Measurements from ENCODE around the gene RIN3.
"Not testable (repeated sequence)": the region's sequence is repeated elsewhere in the genome, so short reads cannot be mapped to it uniquely, and the experiment has no call there.

The RIN3 gene

GRCh38 chr14:92531106-92531873 is 17.7 kb downstream of the RIN3 start:
- peak; percentile 61 for DNase-seq

- DNase-seq = no peak
These were observed 19.0 kb downstream of the RIN3 start for GRCh38 chr14:92532490-92533163.

DNA sequence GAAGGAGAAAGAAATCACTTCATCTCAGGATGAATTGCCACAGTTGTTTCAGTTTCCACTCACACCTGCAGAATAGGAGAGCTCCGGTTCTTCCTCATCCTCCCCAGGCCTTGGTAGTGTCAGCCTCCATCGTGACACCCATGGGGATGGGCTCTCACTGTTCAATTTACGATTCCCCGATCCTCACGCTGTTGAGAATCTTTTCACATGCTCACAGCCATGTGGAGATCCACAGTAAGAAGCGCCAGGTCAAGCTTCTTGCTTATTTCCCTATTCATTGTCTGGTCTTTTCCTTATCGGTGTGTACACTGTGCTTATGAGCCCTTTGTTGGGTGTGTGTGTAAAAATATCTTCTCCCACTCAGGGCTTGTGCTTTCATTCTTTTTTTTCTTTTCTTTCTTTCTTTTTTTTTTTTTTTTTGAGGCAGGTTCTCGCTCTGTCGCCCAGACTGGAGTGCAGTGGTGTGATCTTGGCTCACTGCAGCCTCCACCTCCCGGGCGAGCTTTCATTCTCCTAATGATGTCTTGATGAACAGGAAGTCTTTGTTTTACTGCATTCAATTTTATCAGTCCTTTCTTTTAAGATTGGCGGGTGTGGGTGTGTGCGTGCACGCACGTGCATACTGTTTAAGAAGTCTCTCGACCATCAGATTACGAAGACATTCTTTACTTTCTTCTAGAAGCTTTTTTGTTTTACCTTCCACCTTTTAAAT is 21.5 kb downstream of the RIN3 start:
- no peak for DNase-seq

- DNase-seq = not testable (repeated sequence)
These were observed 22.6 kb downstream of the RIN3 start for GRCh38 chr14:92536231-92536630.

DNA sequence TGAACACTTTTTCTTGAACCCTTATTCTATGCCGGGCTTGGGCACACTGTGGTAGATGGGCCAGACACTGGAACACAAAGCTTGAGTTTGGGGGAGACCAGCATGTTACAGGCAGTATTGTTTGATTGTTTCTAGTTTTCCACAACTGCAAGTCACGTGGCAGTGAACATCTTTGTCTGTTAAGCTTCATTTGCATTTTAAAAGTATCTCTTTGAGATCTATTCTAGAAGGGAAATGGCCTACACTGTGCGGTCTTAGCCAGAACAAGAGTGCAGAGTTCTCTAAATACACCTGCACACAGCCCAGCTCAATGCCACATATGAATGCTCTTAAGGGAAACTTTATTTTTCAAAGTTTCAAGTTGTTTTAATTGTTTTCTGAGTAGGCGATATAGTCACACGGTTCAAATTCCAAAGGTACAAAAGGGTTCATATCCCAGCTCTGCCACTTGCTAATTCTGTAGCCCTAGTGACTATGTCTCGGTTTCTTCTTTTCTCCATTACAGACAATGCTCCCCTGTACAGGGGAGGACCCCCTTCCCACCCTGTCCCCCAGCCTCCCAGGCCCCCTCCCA is 24.9 kb downstream of the RIN3 start:
- no peak for DNase-seq

- no peak for DNase-seq
These were observed 25.8 kb downstream of the RIN3 start for GRCh38 chr14:92539419-92539818.

- DNase-seq = no peak
These were observed 26.3 kb downstream of the RIN3 start for GRCh38 chr14:92539875-92540274.

- DNase-seq = no peak
These were observed 27.0 kb downstream of the RIN3 start for GRCh38 chr14:92540472-92541048.

DNA sequence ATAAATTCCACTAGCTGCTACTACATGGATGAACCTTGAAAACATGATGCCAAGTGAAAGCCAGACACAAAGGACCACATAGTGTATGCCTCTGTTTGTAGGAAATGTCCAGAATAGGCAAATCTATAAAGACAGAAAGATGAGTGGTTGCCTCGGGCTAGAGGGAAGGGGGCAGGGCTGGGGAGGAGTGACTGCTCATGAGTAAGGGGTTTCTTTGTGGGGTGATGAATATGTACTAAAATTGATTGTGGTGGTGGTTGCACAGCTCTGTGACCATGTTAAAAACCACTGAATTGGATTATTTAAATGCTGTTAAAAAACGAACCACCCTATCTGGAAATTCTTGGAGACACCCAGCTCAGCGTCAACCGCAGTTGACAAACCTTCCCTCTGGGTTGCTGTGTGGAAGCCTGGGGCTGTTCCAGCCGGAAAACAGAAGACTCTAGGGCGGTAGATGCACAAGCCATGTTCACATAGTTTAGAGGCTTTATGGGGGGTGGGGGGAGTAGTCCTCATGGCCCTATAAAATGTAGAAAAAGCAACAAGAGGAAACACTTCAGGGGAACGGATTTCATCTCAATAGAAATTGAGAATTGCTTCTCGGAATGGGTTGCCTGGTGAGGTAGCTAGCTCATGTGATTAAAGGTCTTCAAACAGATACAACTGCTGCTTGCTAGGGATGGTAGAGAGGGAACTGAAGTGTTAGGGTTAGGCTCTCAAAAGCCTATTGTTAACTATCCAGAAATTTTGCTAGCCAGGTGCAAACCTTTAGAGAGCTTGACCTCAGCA is 29.4 kb downstream of the RIN3 start:
- no peak for DNase-seq

- DNase-seq = no peak
These were observed 30.6 kb downstream of the RIN3 start for GRCh38 chr14:92544051-92544720.

- no peak for DNase-seq
These were observed 32.9 kb downstream of the RIN3 start for GRCh38 chr14:92546347-92547053.

GRCh38 chr14:92549105-92549858 is 35.7 kb downstream of the RIN3 start:
- DNase-seq = no peak

GRCh38 chr14:92549859-92550230 is 36.3 kb downstream of the RIN3 start:
- DNase-seq = no peak

DNA sequence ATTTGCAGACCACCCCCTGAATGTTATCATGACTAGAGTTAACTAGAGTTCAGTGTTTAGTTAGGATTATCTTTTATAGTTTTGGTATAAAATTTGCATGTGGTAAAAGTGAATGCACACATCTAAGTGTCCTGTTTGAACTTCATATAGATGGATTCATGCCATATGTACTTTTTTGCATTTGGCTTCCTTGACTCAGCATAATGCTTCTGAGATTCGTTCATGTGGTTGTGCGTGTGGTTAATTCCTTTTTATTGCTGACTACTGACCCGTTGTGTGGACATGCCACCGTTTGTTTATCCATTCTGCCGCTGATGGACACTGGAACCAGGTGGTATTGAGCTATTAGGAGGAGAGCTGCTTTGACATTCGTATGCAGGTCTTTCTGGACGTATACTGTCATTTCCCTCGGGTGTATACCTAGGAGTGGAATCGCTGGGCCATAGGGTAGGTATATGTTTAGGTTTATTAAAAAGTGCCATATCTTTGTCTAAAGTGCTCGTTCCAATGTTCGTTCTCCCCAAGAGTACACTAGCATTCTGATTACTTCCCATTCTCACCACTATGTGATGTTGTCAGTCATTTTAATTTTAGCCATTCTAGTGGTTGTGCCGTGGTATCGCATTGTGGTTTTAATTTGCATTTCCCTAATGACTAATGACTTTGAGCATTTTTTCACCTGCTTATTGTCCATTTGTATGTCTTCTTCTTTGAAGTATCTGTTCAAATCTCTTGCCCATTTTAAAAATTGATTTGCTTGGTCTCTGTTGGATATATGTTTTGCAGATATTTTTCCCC is 37.7 kb downstream of the RIN3 start:
- peak; percentile 63 for DNase-seq

DNA sequence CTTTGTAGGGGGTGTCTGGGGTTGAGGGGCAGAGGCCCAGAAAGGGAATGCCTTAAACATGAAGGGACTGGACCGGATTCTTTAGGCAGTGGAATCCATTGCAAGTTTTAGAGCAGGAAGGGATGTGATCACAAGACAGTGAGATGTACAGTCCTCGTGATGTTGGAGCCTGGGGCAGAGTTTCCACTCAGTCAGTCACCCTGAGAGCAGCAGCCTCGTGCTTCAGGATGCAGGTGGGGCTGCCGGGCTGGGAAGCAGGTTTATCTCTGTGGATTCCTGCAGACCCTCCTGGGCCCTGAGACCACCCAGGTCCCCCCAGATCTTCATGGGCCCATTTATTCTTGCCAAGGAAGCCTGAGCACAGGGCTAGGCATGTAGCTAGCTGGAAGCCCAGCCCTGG is 38.5 kb downstream of the RIN3 start:
- DNase-seq = no peak

- DNase-seq = no peak
These were observed 39.9 kb downstream of the RIN3 start for GRCh38 chr14:92553438-92553837.

GRCh38 chr14:92555465-92556111 is 42.0 kb downstream of the RIN3 start:
- peak; percentile 20 for DNase-seq

DNA sequence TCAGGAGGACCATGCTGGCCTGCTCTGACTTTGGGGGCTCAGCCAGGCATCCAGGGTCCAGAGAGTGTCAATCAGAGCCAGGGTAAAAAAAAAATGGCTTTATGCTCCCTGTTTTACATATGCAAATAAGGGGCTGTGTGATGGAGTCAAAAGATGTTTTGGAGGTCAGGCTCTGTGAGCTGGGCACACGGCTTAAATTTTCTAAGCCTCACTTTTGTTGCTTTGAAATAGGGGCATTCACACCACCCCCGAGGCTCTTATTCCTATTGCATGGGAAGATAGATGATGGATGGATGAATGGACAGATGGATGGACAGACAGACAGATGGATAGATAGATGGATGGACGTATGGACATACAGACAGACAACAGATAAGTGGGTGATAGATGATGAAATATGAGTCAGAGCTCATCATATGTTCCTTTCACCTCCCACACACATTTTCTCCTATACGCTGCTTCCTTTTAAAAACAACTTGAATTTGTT is 42.7 kb downstream of the RIN3 start:
- DNase-seq = peak; percentile 31
